SK-N-SH treated with all-trans-retinoic acid at 6 μM for 48 hours (cell line): ENCODE data around the gene BPIFB3.

ENCODE experiments used
- ATAC-seq: fragments of 200-7000 bp; cut with Tn5 transposase; 3 replicates; pipeline ENCODE4 v1.9.1; 2020; ENCODE audit warnings: mild to moderate bottlenecking, moderate library complexity
- ARNTL ChIP-seq: fragments of 450-650 bp; formaldehyde crosslinking; IDR thresholded peaks from 2 replicates; pipeline ENCODE4 v1.5.0; 2020; ENCODE audit warnings: low read depth, mild to moderate bottlenecking, moderate library complexity, borderline replicate concordance
- BACH2 ChIP-seq: fragments of 250-450 bp; sonication (Bioruptor Pico); IDR thresholded peaks from 2 replicates; pipeline ENCODE4 v1.9.0; 2021; ENCODE audit warnings: mild to moderate bottlenecking, borderline replicate concordance
- CREB5 ChIP-seq: fragments of 250-450 bp; sonication (Bioruptor Pico); IDR thresholded peaks from 2 replicates; pipeline ENCODE4 v1.5.1; 2020; ENCODE audit warnings: low read depth, mild to moderate bottlenecking, moderate library complexity
- CSDC2 ChIP-seq: fragments of 250-450 bp; sonication (Bioruptor Pico); IDR thresholded peaks from 2 replicates; pipeline ENCODE4 v1.5.0; 2020; ENCODE audit warnings: mild to moderate bottlenecking, moderate library complexity
- ESRRG ChIP-seq: fragments of 250-450 bp; sonication (Bioruptor Pico); IDR thresholded peaks from 2 replicates; pipeline ENCODE4 v1.6.1; 2021; ENCODE audit warnings: mild to moderate bottlenecking
- ISL1 ChIP-seq: fragments of 250-450 bp; sonication (Bioruptor Pico); IDR thresholded peaks from 2 replicates; pipeline ENCODE4 v2.1.2; 2022; ENCODE audit warnings: mild to moderate bottlenecking, moderate library complexity
- OSR1 ChIP-seq: fragments of 250-450 bp; sonication (Bioruptor Pico); IDR thresholded peaks from 2 replicates; pipeline ENCODE4 v1.8.0; 2022; ENCODE audit warnings: moderate library complexity, mild to moderate bottlenecking, inconsistent platforms
- PPARA ChIP-seq: fragments of 250-450 bp; sonication (Bioruptor Pico); IDR thresholded peaks from 2 replicates; pipeline ENCODE4 v1.5.0; 2020; ENCODE audit warnings: mild to moderate bottlenecking, borderline replicate concordance
- RARB ChIP-seq: fragments of 250-450 bp; sonication (Bioruptor Pico); IDR thresholded peaks from 2 replicates; pipeline ENCODE4 v1.8.0; 2021; ENCODE audit warnings: mild to moderate bottlenecking, moderate library complexity
- SNAI2 ChIP-seq: fragments of 250-450 bp; sonication (Bioruptor Pico); IDR thresholded peaks from 2 replicates; pipeline ENCODE4 v1.5.0; 2020; ENCODE audit warnings: mild to moderate bottlenecking, moderate library complexity
- TCF4 ChIP-seq: fragments of 250-450 bp; sonication (Bioruptor Pico); IDR thresholded peaks from 2 replicates; pipeline ENCODE4 v1.8.0; 2021; ENCODE audit warnings: mild to moderate bottlenecking, moderate library complexity, borderline replicate concordance
- TOX ChIP-seq: fragments of 250-450 bp; sonication (Bioruptor Pico); IDR thresholded peaks from 2 replicates; pipeline ENCODE4 v1.8.0; 2021; ENCODE audit warnings: mild to moderate bottlenecking, moderate library complexity, borderline replicate concordance
- ZFP3 ChIP-seq: fragments of 250-450 bp; sonication (Bioruptor Pico); IDR thresholded peaks from 2 replicates; pipeline ENCODE4 v1.5.0; 2020; ENCODE audit warnings: mild to moderate bottlenecking, moderate library complexity
- ZFP30 ChIP-seq: fragments of 450-650 bp; formaldehyde crosslinking; IDR thresholded peaks from 2 replicates; pipeline ENCODE4 v1.5.0; 2022; ENCODE audit warnings: mild to moderate bottlenecking, moderate library complexity
- ZNF565 ChIP-seq: fragments of 450-650 bp; formaldehyde crosslinking; conservative IDR thresholded peaks from 2 replicates; pipeline ENCODE4 v1.5.0; 2020; ENCODE audit warnings: low read depth, mild to moderate bottlenecking, moderate library complexity
- ZNF70 ChIP-seq: fragments of 450-650 bp; formaldehyde crosslinking; IDR thresholded peaks from 2 replicates; pipeline ENCODE4 v1.5.0; 2020; ENCODE audit warnings: mild to moderate bottlenecking, moderate library complexity
- ZNF8 ChIP-seq: fragments of 450-650 bp; formaldehyde crosslinking; IDR thresholded peaks from 2 replicates; pipeline ENCODE4 v1.5.0; 2020; ENCODE audit warnings: mild to moderate bottlenecking, moderate library complexity
- TF ChIP-seq, protein P1 (sequence below): fragments of 250-450 bp; sonication (Bioruptor Pico); IDR thresholded peaks from 2 replicates; pipeline ENCODE4 v1.5.0; 2020; ENCODE audit warnings: mild to moderate bottlenecking, moderate library complexity
- TF ChIP-seq, protein P2 (sequence below): fragments of 250-450 bp; sonication (Bioruptor Pico); IDR thresholded peaks from 2 replicates; pipeline ENCODE4 v1.8.0; 2020; ENCODE audit warnings: mild to moderate bottlenecking, moderate library complexity, borderline replicate concordance
- TF ChIP-seq, protein P3 (sequence below): fragments of 250-450 bp; sonication (Bioruptor Pico); IDR thresholded peaks from 2 replicates; pipeline ENCODE4 v1.8.0; 2021; ENCODE audit warnings: low read depth, mild to moderate bottlenecking, moderate library complexity, borderline replicate concordance

BPIFB3 gene

GRCh38 chr20:33081411-33082154 lies 27.9 kb downstream of the BPIFB3 start:
- TF ChIP-seq BACH2 (CRISPR knock-in tag) (no peak), ESRRG (CRISPR knock-in tag) (no peak), ISL1 (CRISPR knock-in tag) (no peak), OSR1 (CRISPR knock-in tag) (no peak), TCF4 (CRISPR knock-in tag) (no peak), ARNTL (CRISPR knock-in tag) (no peak), ZFP3 (CRISPR knock-in tag) (no peak), SNAI2 (CRISPR knock-in tag) (no peak)
- TF ChIP-seq, all 23 proteins: peak for 0
- ATAC-seq: no peak

DNA sequence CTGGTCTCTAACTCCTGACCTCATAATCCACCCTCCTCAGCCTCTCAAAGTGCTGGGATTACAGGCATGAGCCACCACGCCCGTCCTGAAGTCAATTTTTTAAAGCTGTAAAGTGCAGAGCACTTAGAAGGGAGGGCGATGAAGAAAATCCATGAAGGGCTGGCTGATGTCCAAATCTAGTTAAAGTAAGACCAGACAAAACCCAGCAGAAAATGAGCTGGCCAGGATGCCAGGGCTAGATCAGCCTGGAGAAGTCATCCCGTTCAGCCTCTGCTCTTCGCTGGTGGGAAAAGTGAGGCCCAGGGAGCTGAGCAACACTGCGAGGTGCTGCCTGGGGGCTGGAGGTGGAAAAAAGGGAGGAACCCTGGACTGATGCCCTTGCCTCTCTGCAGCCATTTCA lies 28.8 kb downstream of the BPIFB3 start:
- TF ChIP-seq CREB5 (CRISPR knock-in tag): no peak
- no peak for TF ChIP-seq SNAI2 (CRISPR knock-in tag)
- TF ChIP-seq RARB (CRISPR knock-in tag): no peak
- TF ChIP-seq ISL1 (CRISPR knock-in tag): no peak
- no peak for TF ChIP-seq CSDC2 (CRISPR knock-in tag)
- TF ChIP-seq TOX: no peak
- TF ChIP-seq ZNF8: no peak
- TF ChIP-seq PPARA: no peak
- TF ChIP-seq ZNF565 (CRISPR knock-in tag): no peak
- TF ChIP-seq, protein P1, sequence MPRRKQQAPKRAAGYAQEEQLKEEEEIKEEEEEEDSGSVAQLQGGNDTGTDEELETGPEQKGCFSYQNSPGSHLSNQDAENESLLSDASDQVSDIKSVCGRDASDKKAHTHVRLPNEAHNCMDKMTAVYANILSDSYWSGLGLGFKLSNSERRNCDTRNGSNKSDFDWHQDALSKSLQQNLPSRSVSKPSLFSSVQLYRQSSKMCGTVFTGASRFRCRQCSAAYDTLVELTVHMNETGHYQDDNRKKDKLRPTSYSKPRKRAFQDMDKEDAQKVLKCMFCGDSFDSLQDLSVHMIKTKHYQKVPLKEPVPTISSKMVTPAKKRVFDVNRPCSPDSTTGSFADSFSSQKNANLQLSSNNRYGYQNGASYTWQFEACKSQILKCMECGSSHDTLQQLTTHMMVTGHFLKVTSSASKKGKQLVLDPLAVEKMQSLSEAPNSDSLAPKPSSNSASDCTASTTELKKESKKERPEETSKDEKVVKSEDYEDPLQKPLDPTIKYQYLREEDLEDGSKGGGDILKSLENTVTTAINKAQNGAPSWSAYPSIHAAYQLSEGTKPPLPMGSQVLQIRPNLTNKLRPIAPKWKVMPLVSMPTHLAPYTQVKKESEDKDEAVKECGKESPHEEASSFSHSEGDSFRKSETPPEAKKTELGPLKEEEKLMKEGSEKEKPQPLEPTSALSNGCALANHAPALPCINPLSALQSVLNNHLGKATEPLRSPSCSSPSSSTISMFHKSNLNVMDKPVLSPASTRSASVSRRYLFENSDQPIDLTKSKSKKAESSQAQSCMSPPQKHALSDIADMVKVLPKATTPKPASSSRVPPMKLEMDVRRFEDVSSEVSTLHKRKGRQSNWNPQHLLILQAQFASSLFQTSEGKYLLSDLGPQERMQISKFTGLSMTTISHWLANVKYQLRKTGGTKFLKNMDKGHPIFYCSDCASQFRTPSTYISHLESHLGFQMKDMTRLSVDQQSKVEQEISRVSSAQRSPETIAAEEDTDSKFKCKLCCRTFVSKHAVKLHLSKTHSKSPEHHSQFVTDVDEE: no peak
- no peak for TF ChIP-seq ESRRG (CRISPR knock-in tag)
- TF ChIP-seq, protein P2, sequence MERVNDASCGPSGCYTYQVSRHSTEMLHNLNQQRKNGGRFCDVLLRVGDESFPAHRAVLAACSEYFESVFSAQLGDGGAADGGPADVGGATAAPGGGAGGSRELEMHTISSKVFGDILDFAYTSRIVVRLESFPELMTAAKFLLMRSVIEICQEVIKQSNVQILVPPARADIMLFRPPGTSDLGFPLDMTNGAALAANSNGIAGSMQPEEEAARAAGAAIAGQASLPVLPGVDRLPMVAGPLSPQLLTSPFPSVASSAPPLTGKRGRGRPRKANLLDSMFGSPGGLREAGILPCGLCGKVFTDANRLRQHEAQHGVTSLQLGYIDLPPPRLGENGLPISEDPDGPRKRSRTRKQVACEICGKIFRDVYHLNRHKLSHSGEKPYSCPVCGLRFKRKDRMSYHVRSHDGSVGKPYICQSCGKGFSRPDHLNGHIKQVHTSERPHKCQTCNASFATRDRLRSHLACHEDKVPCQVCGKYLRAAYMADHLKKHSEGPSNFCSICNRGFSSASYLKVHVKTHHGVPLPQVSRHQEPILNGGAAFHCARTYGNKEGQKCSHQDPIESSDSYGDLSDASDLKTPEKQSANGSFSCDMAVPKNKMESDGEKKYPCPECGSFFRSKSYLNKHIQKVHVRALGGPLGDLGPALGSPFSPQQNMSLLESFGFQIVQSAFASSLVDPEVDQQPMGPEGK (CRISPR knock-in tag): no peak
- no peak for TF ChIP-seq OSR1 (CRISPR knock-in tag)
- ATAC-seq: no peak

- no peak for TF ChIP-seq PPARA
- TF ChIP-seq ISL1 (CRISPR knock-in tag): no peak
- TF ChIP-seq TCF4 (CRISPR knock-in tag): no peak
- no peak for TF ChIP-seq SNAI2 (CRISPR knock-in tag)
- TF ChIP-seq OSR1 (CRISPR knock-in tag): no peak
- TF ChIP-seq, protein P3, sequence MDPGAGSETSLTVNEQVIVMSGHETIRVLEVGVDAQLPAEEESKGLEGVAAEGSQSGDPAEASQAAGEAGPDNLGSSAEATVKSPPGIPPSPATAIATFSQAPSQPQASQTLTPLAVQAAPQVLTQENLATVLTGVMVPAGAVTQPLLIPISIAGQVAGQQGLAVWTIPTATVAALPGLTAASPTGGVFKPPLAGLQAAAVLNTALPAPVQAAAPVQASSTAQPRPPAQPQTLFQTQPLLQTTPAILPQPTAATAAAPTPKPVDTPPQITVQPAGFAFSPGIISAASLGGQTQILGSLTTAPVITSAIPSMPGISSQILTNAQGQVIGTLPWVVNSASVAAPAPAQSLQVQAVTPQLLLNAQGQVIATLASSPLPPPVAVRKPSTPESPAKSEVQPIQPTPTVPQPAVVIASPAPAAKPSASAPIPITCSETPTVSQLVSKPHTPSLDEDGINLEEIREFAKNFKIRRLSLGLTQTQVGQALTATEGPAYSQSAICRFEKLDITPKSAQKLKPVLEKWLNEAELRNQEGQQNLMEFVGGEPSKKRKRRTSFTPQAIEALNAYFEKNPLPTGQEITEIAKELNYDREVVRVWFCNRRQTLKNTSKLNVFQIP (CRISPR knock-in tag): no peak
- no peak for TF ChIP-seq ZNF70 (CRISPR knock-in tag)
- no peak for ATAC-seq
These were observed 30.0 kb downstream of the BPIFB3 start for GRCh38 chr20:33083544-33084340.

GRCh38 chr20:33084722-33085121 lies 31.0 kb downstream of the BPIFB3 start:
- no peak for ATAC-seq
- TF ChIP-seq ZFP30 (CRISPR knock-in tag): no peak
- no peak for TF ChIP-seq ZFP3 (CRISPR knock-in tag)
- no peak for TF ChIP-seq ESRRG (CRISPR knock-in tag)
- TF ChIP-seq ZNF565 (CRISPR knock-in tag): no peak
- TF ChIP-seq RARB (CRISPR knock-in tag): no peak
- TF ChIP-seq, protein P2 (CRISPR knock-in tag): no peak
- no peak for TF ChIP-seq ISL1 (CRISPR knock-in tag)
- no peak for TF ChIP-seq ARNTL (CRISPR knock-in tag)
